GM21723 (cell line): ENCODE measurements around the gene GNAI1.
A peak's percentile ranks its signal among the peaks of the same experiment; 100 is the strongest.

Experiments
- ATAC-seq: cut with Tn5 transposase; IDR thresholded peaks from one replicate; pipeline ENCODE4 v1.9.1; 2021; ENCODE audit warnings: mild to moderate bottlenecking, moderate library complexity; ENCODE audit not compliant: unreplicated experiment

GNAI1 gene

GRCh38 chr7:80204919-80205318 lies 70.3 kb downstream of the GNAI1 start:
- no peak for ATAC-seq

GRCh38 chr7:80206763-80207162 lies 72.1 kb downstream of the GNAI1 start:
- ATAC-seq: peak; percentile 59

- ATAC-seq: no peak
These were observed 72.9 kb downstream of the GNAI1 start for GRCh38 chr7:80207501-80207900.

GRCh38 chr7:80208700-80209099 lies 74.1 kb downstream of the GNAI1 start:
- ATAC-seq: no peak

GRCh38 chr7:80210400-80210799 lies 75.8 kb downstream of the GNAI1 start:
- ATAC-seq: no peak

- no peak for ATAC-seq
These were observed 79.2 kb downstream of the GNAI1 start for GRCh38 chr7:80213814-80214213.

GRCh38 chr7:80215734-80216133 lies 81.1 kb downstream of the GNAI1 start:
- ATAC-seq: no peak

GRCh38 chr7:80216996-80217842 lies 82.6 kb downstream of the GNAI1 start:
- no peak for ATAC-seq

GRCh38 chr7:80218723-80219122 lies 84.1 kb downstream of the GNAI1 start:
- no peak for ATAC-seq

- ATAC-seq: no peak
These were observed 85.5 kb downstream of the GNAI1 start for GRCh38 chr7:80220022-80220634.

- no peak for ATAC-seq
These were observed 89.8 kb downstream of the GNAI1 start for GRCh38 chr7:80224415-80224814.

GRCh38 chr7:80225361-80225760 lies 90.7 kb downstream of the GNAI1 start:
- ATAC-seq: no peak

GRCh38 chr7:80226629-80227028 lies 92.0 kb downstream of the GNAI1 start:
- ATAC-seq: no peak

- no peak for ATAC-seq
These were observed 95.7 kb downstream of the GNAI1 start for GRCh38 chr7:80230327-80230726.

- ATAC-seq: no peak
These were observed 97.1 kb downstream of the GNAI1 start for GRCh38 chr7:80231707-80232106.

- no peak for ATAC-seq
These were observed 98.5 kb downstream of the GNAI1 start for GRCh38 chr7:80232979-80233724.

- no peak for ATAC-seq
These were observed 100.7 kb downstream of the GNAI1 start for GRCh38 chr7:80235334-80235733.

- no peak for ATAC-seq
These were observed 102.0 kb downstream of the GNAI1 start for GRCh38 chr7:80236681-80237080.

- no peak for ATAC-seq
These were observed 105.8 kb downstream of the GNAI1 start for GRCh38 chr7:80240265-80241025.

- no peak for ATAC-seq
These were observed 107.0 kb downstream of the GNAI1 start for GRCh38 chr7:80241671-80242070.

- ATAC-seq: no peak
These were observed 108.8 kb downstream of the GNAI1 start for GRCh38 chr7:80243425-80243824.
